Germinal center (tissue), 1 donor: ENCODE data around the gene RPL15.
"Not testable (repeated sequence)": the region's sequence is repeated elsewhere in the genome, so short reads cannot be mapped to it uniquely, and the experiment has no call there.

Experiments used
- DNase-seq: peaks from one replicate; pipeline ENCODE4 v3.0.0; 2012; ENCODE audit warnings: mixed read lengths, low spot score

Gene RPL15

GRCh38 chr3:23916886-23917678 lies at the start of gene RPL15, which contains the start of gene NKIRAS1:
RPL15 (plus strand) TSS chr3:23917132; CDS start chr3:23917860, 728 bp downstream.
NKIRAS1 (minus strand) TSS chr3:23916990; CDS start chr3:23910904, 6,086 bp downstream.
- peak; percentile 95 for DNase-seq

- DNase-seq, result no peak
These were observed 49.5 kb upstream of the RPL15 start for GRCh38 chr3:23867400-23867799.

GRCh38 chr3:23867838-23868237 lies 49.1 kb upstream of the RPL15 start:
- DNase-seq, result no peak

- no peak for DNase-seq
These were observed 46.8 kb upstream of the RPL15 start for GRCh38 chr3:23869977-23870662.

GRCh38 chr3:23870663-23871043 lies 46.3 kb upstream of the RPL15 start:
- DNase-seq, result not testable (repeated sequence)

GRCh38 chr3:23871361-23871760 lies 45.6 kb upstream of the RPL15 start:
- not testable (repeated sequence) for DNase-seq

- DNase-seq, result no peak
These were observed 44.6 kb upstream of the RPL15 start for GRCh38 chr3:23872330-23872729.

- DNase-seq, result no peak
These were observed 43.0 kb upstream of the RPL15 start for GRCh38 chr3:23873941-23874340.

- DNase-seq, result no peak
These were observed 42.4 kb upstream of the RPL15 start for GRCh38 chr3:23874359-23875112.

GRCh38 chr3:23875113-23875725 lies 41.7 kb upstream of the RPL15 start:
- no peak for DNase-seq

GRCh38 chr3:23876923-23877322 lies 40.0 kb upstream of the RPL15 start:
- no peak for DNase-seq

- DNase-seq, result no peak
These were observed 39.5 kb upstream of the RPL15 start for GRCh38 chr3:23877329-23877980.

GRCh38 chr3:23879485-23879884 lies 37.4 kb upstream of the RPL15 start:
- DNase-seq, result no peak

GRCh38 chr3:23880703-23881339 lies 36.1 kb upstream of the RPL15 start:
- DNase-seq, result no peak

- DNase-seq, result not testable (repeated sequence)
These were observed 34.9 kb upstream of the RPL15 start for GRCh38 chr3:23881993-23882392.

GRCh38 chr3:23882487-23882918 lies 34.4 kb upstream of the RPL15 start:
- no peak for DNase-seq

GRCh38 chr3:23884481-23884880 lies 32.5 kb upstream of the RPL15 start:
- DNase-seq, result no peak

- DNase-seq, result no peak
These were observed 31.7 kb upstream of the RPL15 start for GRCh38 chr3:23885210-23885609.

GRCh38 chr3:23886311-23886710 lies 30.6 kb upstream of the RPL15 start:
- no peak for DNase-seq

GRCh38 chr3:23888617-23889228 lies 28.2 kb upstream of the RPL15 start:
- DNase-seq, result peak; percentile 34

- DNase-seq, result no peak
These were observed 27.5 kb upstream of the RPL15 start for GRCh38 chr3:23889386-23889785.
